ENCODE results near the gene IL17RD. TPM values are rescaled to one million over a fixed set of nuclear protein-coding genes. Genes with fewer than 3 reads are reported as not detected.

The IL17RD gene
- total and polyA plus RNA-seq, 3 experiments from 2014 or later = 0.04 TPM; not detected in 1

- no peaks in the 10 kb centered on the region for H3K36me3 ChIP-seq (ENCODE audit: insufficient read depth, low read length)
- Mint-ChIP-seq H3K4me1 (peaks cover 10 to 16% (median 13%) of the 10 kb centered on the region in 3 donors), H3K27me3 (peaks cover 14 to 41% of the 10 kb centered on the region in 2 donors), H3K36me3 (no peaks in the 10 kb centered on the region), H3K4me3 (no peak overlapping the region), H3K27ac (no peak overlapping the region), H3K9me3 (peaks cover 0 to 2% (median 0%) of the 10 kb centered on the region in 5 donors)
- no peak overlapping the region for H3K27ac ChIP-seq (ENCODE audit: low read depth, low read length)
- ChIA-PET CTCF (no interaction called here), POLR2A (no interaction called here)
- H3K9me3 ChIP-seq (ENCODE audit: low read length) = no peaks in the 10 kb centered on the region
- H3K4me3 ChIP-seq (ENCODE audit: low read length) = no peak overlapping the region
- peaks cover 8% of the 10 kb centered on the region for H3K4me1 ChIP-seq (ENCODE audit: insufficient read depth, low read length)
- no peak for DNase-seq
- no peaks in the 10 kb centered on the region for H3K27me3 ChIP-seq (ENCODE audit: insufficient read depth, low read length, poor library complexity, severe bottlenecking)
These were observed 7.6 kb downstream of the IL17RD start for GRCh38 chr3:57157545-57157944.

GRCh38 chr3:57155310-57155643, 9.9 kb downstream of the IL17RD start:
- H3K36me3 ChIP-seq (ENCODE audit: insufficient read depth, low read length) = no peaks in the 10 kb centered on the region
- no peak for DNase-seq
- H3K27ac Mint-ChIP-seq = no peak overlapping the region
- ChIA-PET CTCF (no interaction called here), POLR2A (no interaction called here)
- H3K4me1 ChIP-seq (ENCODE audit: insufficient read depth, low read length) = peaks cover 8% of the 10 kb centered on the region
- no peak overlapping the region for H3K4me3 ChIP-seq (ENCODE audit: low read length)
- peaks cover 8 to 51% of the 10 kb centered on the region in 2 donors for H3K27me3 Mint-ChIP-seq
- no peaks in the 10 kb centered on the region for H3K9me3 Mint-ChIP-seq
- H3K27me3 ChIP-seq (ENCODE audit: insufficient read depth, low read length, poor library complexity, severe bottlenecking) = no peaks in the 10 kb centered on the region
- peaks cover 10 to 16% (median 11%) of the 10 kb centered on the region in 3 donors for H3K4me1 Mint-ChIP-seq
- H3K4me3 Mint-ChIP-seq = no peak overlapping the region
- no peak overlapping the region for H3K27ac ChIP-seq (ENCODE audit: low read depth, low read length)
- no peaks in the 10 kb centered on the region for H3K36me3 Mint-ChIP-seq
- H3K9me3 ChIP-seq (ENCODE audit: low read length) = no peaks in the 10 kb centered on the region

- peaks cover 10 to 16% (median 11%) of the 10 kb centered on the region in 3 donors for H3K4me1 Mint-ChIP-seq
- Histone ChIP-seq H3K27ac (ENCODE audit: low read depth, low read length) (no peak overlapping the region), H3K4me1 (ENCODE audit: insufficient read depth, low read length) (peaks cover 8% of the 10 kb centered on the region), H3K27me3 (ENCODE audit: insufficient read depth, low read length, poor library complexity, severe bottlenecking) (no peaks in the 10 kb centered on the region), H3K4me3 (ENCODE audit: low read length) (no peak overlapping the region), H3K36me3 (ENCODE audit: insufficient read depth, low read length) (no peaks in the 10 kb centered on the region), H3K9me3 (ENCODE audit: low read length) (no peaks in the 10 kb centered on the region)
- no peak overlapping the region for H3K4me3 Mint-ChIP-seq
- H3K36me3 Mint-ChIP-seq = no peaks in the 10 kb centered on the region
- CTCF ChIA-PET = interaction anchor here (1.5 kb wide), 1 partner anchor 12 kb away, joined by 3 read pairs; no protein-coding TSS in a partner anchor
- H3K27ac Mint-ChIP-seq = no peak overlapping the region
- peaks cover 8 to 56% of the 10 kb centered on the region in 2 donors for H3K27me3 Mint-ChIP-seq
- DNase-seq = no peak
- no peaks in the 10 kb centered on the region for H3K9me3 Mint-ChIP-seq
- POLR2A ChIA-PET = no interaction called here
These were observed 10.5 kb downstream of the IL17RD start for GRCh38 chr3:57154470-57155309.

- Mint-ChIP-seq H3K27me3 (peaks cover 10 to 68% of the 10 kb centered on the region in 2 donors), H3K36me3 (no peaks in the 10 kb centered on the region), H3K9me3 (peaks cover 0 to 2% (median 0%) of the 10 kb centered on the region in 5 donors), H3K27ac (no peak overlapping the region), H3K4me3 (no peak overlapping the region), H3K4me1 (no peaks in the 10 kb centered on the region)
- POLR2A ChIA-PET = no interaction called here
- no peaks in the 10 kb centered on the region for H3K9me3 ChIP-seq (ENCODE audit: low read length)
- no peak overlapping the region for H3K4me3 ChIP-seq (ENCODE audit: low read length)
- no peaks in the 10 kb centered on the region for H3K36me3 ChIP-seq (ENCODE audit: insufficient read depth, low read length)
- H3K4me1 ChIP-seq (ENCODE audit: insufficient read depth, low read length) = no peaks in the 10 kb centered on the region
- DNase-seq = no peak
- H3K27ac ChIP-seq (ENCODE audit: low read depth, low read length) = no peak overlapping the region
- H3K27me3 ChIP-seq (ENCODE audit: insufficient read depth, low read length, poor library complexity, severe bottlenecking) = no peaks in the 10 kb centered on the region
- CTCF ChIA-PET = no interaction called here
These were observed 12.7 kb downstream of the IL17RD start for GRCh38 chr3:57152151-57153143.

- Histone ChIP-seq H3K36me3 (ENCODE audit: insufficient read depth, low read length) (no peaks in the 10 kb centered on the region), H3K27me3 (ENCODE audit: insufficient read depth, low read length, poor library complexity, severe bottlenecking) (no peaks in the 10 kb centered on the region), H3K9me3 (ENCODE audit: low read length) (no peaks in the 10 kb centered on the region), H3K4me3 (ENCODE audit: low read length) (no peak overlapping the region), H3K27ac (ENCODE audit: low read depth, low read length) (no peak overlapping the region), H3K4me1 (ENCODE audit: insufficient read depth, low read length) (no peaks in the 10 kb centered on the region)
- POLR2A ChIA-PET = no interaction called here
- CTCF ChIA-PET = no interaction called here
- Mint-ChIP-seq H3K27me3 (peaks cover 10 to 68% of the 10 kb centered on the region in 2 donors), H3K36me3 (no peaks in the 10 kb centered on the region), H3K9me3 (peaks cover 0 to 2% (median 0%) of the 10 kb centered on the region in 5 donors), H3K4me3 (no peak overlapping the region), H3K4me1 (no peaks in the 10 kb centered on the region), H3K27ac (peak overlapping the region in 1 of 8 donors; percentile 68)
- no peak for DNase-seq
These were observed 13.4 kb downstream of the IL17RD start for GRCh38 chr3:57151749-57152148.

- no peaks in the 10 kb centered on the region for H3K9me3 ChIP-seq (ENCODE audit: low read length)
- H3K9me3 Mint-ChIP-seq = peaks cover 0 to 2% (median 0%) of the 10 kb centered on the region in 5 donors
- POLR2A ChIA-PET = no interaction called here
- H3K36me3 Mint-ChIP-seq = no peaks in the 10 kb centered on the region
- H3K27ac ChIP-seq (ENCODE audit: low read depth, low read length) = no peak overlapping the region
- H3K27me3 Mint-ChIP-seq = peaks cover 10 to 64% of the 10 kb centered on the region in 2 donors
- no peaks in the 10 kb centered on the region for H3K4me1 Mint-ChIP-seq
- no peak overlapping the region for H3K27ac Mint-ChIP-seq
- no peaks in the 10 kb centered on the region for H3K27me3 ChIP-seq (ENCODE audit: insufficient read depth, low read length, poor library complexity, severe bottlenecking)
- DNase-seq = no peak
- no peaks in the 10 kb centered on the region for H3K4me1 ChIP-seq (ENCODE audit: insufficient read depth, low read length)
- H3K4me3 Mint-ChIP-seq = no peak overlapping the region
- H3K4me3 ChIP-seq (ENCODE audit: low read length) = no peak overlapping the region
- CTCF ChIA-PET = no interaction called here
- no peaks in the 10 kb centered on the region for H3K36me3 ChIP-seq (ENCODE audit: insufficient read depth, low read length)
These were observed 14.1 kb downstream of the IL17RD start for GRCh38 chr3:57151021-57151449.

- H3K9me3 ChIP-seq (ENCODE audit: low read length) = no peaks in the 10 kb centered on the region
- ChIA-PET CTCF (no interaction called here), POLR2A (no interaction called here)
- H3K4me1 Mint-ChIP-seq = no peaks in the 10 kb centered on the region
- H3K36me3 ChIP-seq (ENCODE audit: insufficient read depth, low read length) = no peaks in the 10 kb centered on the region
- DNase-seq = no peak
- peaks cover 10 to 66% of the 10 kb centered on the region in 2 donors for H3K27me3 Mint-ChIP-seq
- no peak overlapping the region for H3K27ac ChIP-seq (ENCODE audit: low read depth, low read length)
- no peak overlapping the region for H3K27ac Mint-ChIP-seq
- no peaks in the 10 kb centered on the region for H3K27me3 ChIP-seq (ENCODE audit: insufficient read depth, low read length, poor library complexity, severe bottlenecking)
- H3K9me3 Mint-ChIP-seq = peaks cover 0 to 2% (median 0%) of the 10 kb centered on the region in 5 donors
- H3K4me1 ChIP-seq (ENCODE audit: insufficient read depth, low read length) = no peaks in the 10 kb centered on the region
- no peak overlapping the region for H3K4me3 Mint-ChIP-seq
- no peaks in the 10 kb centered on the region for H3K36me3 Mint-ChIP-seq
- no peak overlapping the region for H3K4me3 ChIP-seq (ENCODE audit: low read length)
These were observed 15.0 kb downstream of the IL17RD start for GRCh38 chr3:57150113-57150581.

- Histone ChIP-seq H3K27ac (ENCODE audit: low read depth, low read length) (no peak overlapping the region), H3K4me3 (ENCODE audit: low read length) (no peak overlapping the region), H3K4me1 (ENCODE audit: insufficient read depth, low read length) (no peaks in the 10 kb centered on the region), H3K27me3 (ENCODE audit: insufficient read depth, low read length, poor library complexity, severe bottlenecking) (no peaks in the 10 kb centered on the region), H3K36me3 (ENCODE audit: insufficient read depth, low read length) (no peaks in the 10 kb centered on the region), H3K9me3 (ENCODE audit: low read length) (no peaks in the 10 kb centered on the region)
- H3K9me3 Mint-ChIP-seq = peaks cover 0 to 2% (median 0%) of the 10 kb centered on the region in 5 donors
- no peak overlapping the region for H3K27ac Mint-ChIP-seq
- no peaks in the 10 kb centered on the region for H3K4me1 Mint-ChIP-seq
- ChIA-PET CTCF (interaction anchor here (1.2 kb wide), 1 partner anchor 9 kb away, joined by 5 read pairs; no protein-coding TSS in a partner anchor), POLR2A (no interaction called here)
- H3K27me3 Mint-ChIP-seq = peaks cover 2 to 61% of the 10 kb centered on the region in 2 donors
- no peak overlapping the region for H3K4me3 Mint-ChIP-seq
- no peaks in the 10 kb centered on the region for H3K36me3 Mint-ChIP-seq
- no peak for DNase-seq
These were observed 18.1 kb downstream of the IL17RD start for GRCh38 chr3:57147071-57147470.

Measured in CD8-positive, alpha-beta memory T cell (primary cell).